ENCODE results near the gene MAGEA2. TPM values are rescaled to one million over a fixed set of nuclear protein-coding genes. Genes with fewer than 3 reads are reported as not detected.
"Not testable (repeated sequence)": the region's sequence is repeated elsewhere in the genome, so short reads cannot be mapped to it uniquely, and the experiment has no call there.

Gene MAGEA2
- total RNA-seq: not detected
- long read RNA-seq: 0 reads

GRCh38 chrX:152753686-152754650, at the start of gene MAGEA2:
Gene MAGEA2, minus strand, starts transcription at chrX:152753842. Its CDS starts 2,479 bp downstream, at chrX:152751363.
- intact Hi-C loops (cut with DNase I); DNase-seq (ENCODE audit: missing footprints); ATAC-seq: not testable (repeated sequence)

- no peak for DNase-seq (ENCODE audit: missing footprints)
- intact Hi-C loops (cut with DNase I): no loop called here
- no peak for ATAC-seq
These were observed 45.3 kb upstream of the MAGEA2 start for GRCh38 chrX:152798945-152799344.

- DNase-seq (ENCODE audit: missing footprints); intact Hi-C loops (cut with DNase I); ATAC-seq: not testable (repeated sequence)
These were observed 33.4 kb upstream of the MAGEA2 start for GRCh38 chrX:152787062-152787461.

- DNase-seq (ENCODE audit: missing footprints); ATAC-seq; intact Hi-C loops (cut with DNase I): not testable (repeated sequence)
These were observed 16.1 kb upstream of the MAGEA2 start, which contains the start of gene MAGEA6 for GRCh38 chrX:152769549-152770289. Gene MAGEA6, minus strand, starts transcription at chrX:152769689. Its CDS starts 2,039 bp downstream, at chrX:152767650.

GRCh38 chrX:152766562-152766961, 12.9 kb upstream of the MAGEA2 start:
- ATAC-seq; intact Hi-C loops (cut with DNase I); DNase-seq (ENCODE audit: missing footprints): not testable (repeated sequence)

- DNase-seq (ENCODE audit: missing footprints); intact Hi-C loops (cut with DNase I): not testable (repeated sequence)
- peak; percentile 37 for ATAC-seq
These were observed 7.9 kb upstream of the MAGEA2 start for GRCh38 chrX:152761582-152761981.

GRCh38 chrX:152759544-152759943, 5.9 kb upstream of the MAGEA2 start:
- DNase-seq (ENCODE audit: missing footprints); ATAC-seq; intact Hi-C loops (cut with DNase I): not testable (repeated sequence)

GRCh38 chrX:152758918-152759317, 5.3 kb upstream of the MAGEA2 start, which contains the start of gene CSAG3:
Gene CSAG3, plus strand, starts transcription at chrX:152759218.
- DNase-seq (ENCODE audit: missing footprints); intact Hi-C loops (cut with DNase I); ATAC-seq: not testable (repeated sequence)

GRCh38 chrX:152754871-152755270, 1.2 kb upstream of the MAGEA2 start:
- intact Hi-C loops (cut with DNase I); ATAC-seq; DNase-seq (ENCODE audit: missing footprints): not testable (repeated sequence)

GRCh38 chrX:152738560-152738959, 15.1 kb downstream of the MAGEA2 start:
- ATAC-seq: no peak
- DNase-seq (ENCODE audit: missing footprints): no peak
- intact Hi-C loops (cut with DNase I): no loop called here

GRCh38 chrX:152736528-152736927, 17.1 kb downstream of the MAGEA2 start:
- ATAC-seq; DNase-seq (ENCODE audit: missing footprints); intact Hi-C loops (cut with DNase I): not testable (repeated sequence)

- intact Hi-C loops (cut with DNase I): no loop called here
- ATAC-seq: no peak
- no peak for DNase-seq (ENCODE audit: missing footprints)
These were observed 17.7 kb downstream of the MAGEA2 start for GRCh38 chrX:152735860-152736511.

GRCh38 chrX:152735101-152735500, 18.5 kb downstream of the MAGEA2 start:
- intact Hi-C loops (cut with DNase I): no loop called here
- no peak for ATAC-seq
- no peak for DNase-seq (ENCODE audit: missing footprints)

- ATAC-seq; intact Hi-C loops (cut with DNase I); DNase-seq (ENCODE audit: missing footprints): not testable (repeated sequence)
These were observed 19.3 kb downstream of the MAGEA2 start for GRCh38 chrX:152734143-152734858.

GRCh38 chrX:152733261-152733975, 20.2 kb downstream of the MAGEA2 start, which contains the start of the genes CSAG1 and MAGEA12:
Gene CSAG1, minus strand, starts transcription at chrX:152733721. Its CDS starts 1,261 bp downstream, at chrX:152732460.
Gene MAGEA12, plus strand, starts transcription at chrX:152733757. Its CDS starts 2,405 bp downstream, at chrX:152736162.
- intact Hi-C loops (cut with DNase I): no loop called here
- ATAC-seq: no peak
- DNase-seq (ENCODE audit: missing footprints): no peak

GRCh38 chrX:152725409-152725808, 28.2 kb downstream of the MAGEA2 start:
- intact Hi-C loops (cut with DNase I): no loop called here
- DNase-seq (ENCODE audit: missing footprints): no peak
- no peak for ATAC-seq
